WTC11 (cell line): ENCODE data around the gene PARVB. TPM values are rescaled to one million over a fixed set of nuclear protein-coding genes. Genes with fewer than 3 reads are reported as not detected.

Experiments used
- ATAC-seq: fragments of 200-7000 bp; cut with Tn5 transposase; 2 replicates; pipeline ENCODE4 v1.10.0; 2021; ENCODE audit warnings: mild to moderate bottlenecking, moderate library complexity
- CTCF ChIA-PET: fragments of 300-600 bp; sonication (Branson Sonifier 250); formaldehyde crosslinking; loops from one replicate; lab custom pipeline; 2021; ENCODE audit warnings: antibody characterized with exemption; lab: Charles Lee
- POLR2A ChIA-PET: fragments of 350-600 bp; sonication (Branson Sonifier 250); formaldehyde crosslinking; loops from one replicate; lab custom pipeline; 2021; ENCODE audit warnings: antibody characterized with exemption; lab: Charles Lee
- DNase-seq: peaks from one replicate; pipeline ENCODE4 v3.0.0; 2021; ENCODE audit warnings: low spot score
- H3K27ac Mint-ChIP-seq: 2 replicates; pipeline ENCODE4 v1.8.0; 2021; ENCODE audit warnings: mixed read lengths
- H3K27me3 Mint-ChIP-seq: 2 replicates; pipeline ENCODE4 v1.8.0; 2021; ENCODE audit warnings: low read depth, mild to moderate bottlenecking, moderate library complexity, mixed read lengths
- H3K36me3 Mint-ChIP-seq: 2 replicates; pipeline ENCODE4 v1.8.0; 2021; ENCODE audit warnings: mixed read lengths
- H3K4me1 Mint-ChIP-seq: 2 replicates; pipeline ENCODE4 v1.8.0; 2022; ENCODE audit warnings: mixed read lengths
- H3K4me3 Mint-ChIP-seq: 2 replicates; pipeline ENCODE4 v1.8.0; 2021; ENCODE audit warnings: mild to moderate bottlenecking, moderate library complexity, mixed read lengths
- H3K9me3 Mint-ChIP-seq: 2 replicates; pipeline ENCODE4 v1.8.0; 2021; ENCODE audit warnings: mixed read lengths
- AR ChIP-seq: fragments of 250-450 bp; sonication (Bioruptor Pico); IDR thresholded peaks from 2 replicates; pipeline ENCODE4 v1.9.0; 2021; ENCODE audit warnings: mild to moderate bottlenecking
- ATF3 ChIP-seq: sonication (generic); formaldehyde crosslinking; conservative IDR thresholded peaks from 2 replicates; pipeline ENCODE4 v1.8.1; 2022; ENCODE audit warnings: mild to moderate bottlenecking, missing genetic modification reagents
- ATF6 ChIP-seq: sonication (generic); formaldehyde crosslinking; IDR thresholded peaks from 2 replicates; pipeline ENCODE4 v1.8.1; 2023; ENCODE audit warnings: mild to moderate bottlenecking, missing genetic modification reagents
- E2F4 ChIP-seq: sonication (generic); formaldehyde crosslinking; IDR thresholded peaks from 2 replicates; pipeline ENCODE4 v1.8.1; 2022; ENCODE audit warnings: low read depth, mild to moderate bottlenecking, moderate library complexity, missing genetic modification reagents, borderline replicate concordance
- FOXK1 ChIP-seq: sonication (generic); formaldehyde crosslinking; IDR thresholded peaks from 2 replicates; pipeline ENCODE4 v1.8.0; 2022; ENCODE audit warnings: mild to moderate bottlenecking, moderate library complexity, missing genetic modification reagents
- GABPB1 ChIP-seq: sonication (generic); formaldehyde crosslinking; IDR thresholded peaks from 2 replicates; pipeline ENCODE4 v1.8.1; 2023; ENCODE audit warnings: mild to moderate bottlenecking, missing genetic modification reagents
- GRHL2 ChIP-seq: fragments of 250-450 bp; sonication (Bioruptor Pico); IDR thresholded peaks from 2 replicates; pipeline ENCODE4 v1.8.0; 2022; ENCODE audit warnings: mild to moderate bottlenecking, moderate library complexity; ENCODE audit not compliant: insufficient replicate concordance, severe bottlenecking
- HMGA2 ChIP-seq: fragments of 250-450 bp; sonication (Bioruptor Pico); IDR thresholded peaks from 2 replicates; pipeline ENCODE4 v1.4.0; 2021; ENCODE audit warnings: mild to moderate bottlenecking, moderate library complexity
- MLX ChIP-seq: sonication (generic); formaldehyde crosslinking; IDR thresholded peaks from 2 replicates; pipeline ENCODE4 v1.8.1; 2023; ENCODE audit warnings: mild to moderate bottlenecking, missing genetic modification reagents, moderate library complexity
- NFE2L1 ChIP-seq: sonication (generic); formaldehyde crosslinking; IDR thresholded peaks from 2 replicates; pipeline ENCODE4 v1.8.1; 2023; ENCODE audit warnings: missing genetic modification reagents
- PRRX2 ChIP-seq: fragments of 250-450 bp; sonication (Bioruptor Pico); IDR thresholded peaks from 2 replicates; pipeline ENCODE4 v1.8.0; 2021; ENCODE audit warnings: mild to moderate bottlenecking
- RELA ChIP-seq: sonication (generic); formaldehyde crosslinking; IDR thresholded peaks from 2 replicates; pipeline ENCODE4 v1.8.1; 2022; ENCODE audit warnings: missing genetic modification reagents, mild to moderate bottlenecking, borderline replicate concordance
- SP1 ChIP-seq: sonication (generic); formaldehyde crosslinking; conservative IDR thresholded peaks from 2 replicates; pipeline ENCODE4 v1.8.1; 2022; ENCODE audit warnings: missing genetic modification reagents
- ZNF396 ChIP-seq: fragments of 250-450 bp; sonication (Bioruptor Pico); IDR thresholded peaks from 2 replicates; pipeline ENCODE4 v1.8.0; 2021; ENCODE audit warnings: mild to moderate bottlenecking, moderate library complexity, borderline replicate concordance
- ZNF532 ChIP-seq: fragments of 250-450 bp; sonication (Bioruptor Pico); IDR thresholded peaks from 2 replicates; pipeline ENCODE4 v1.9.0; 2021; ENCODE audit warnings: mild to moderate bottlenecking, borderline replicate concordance
- total RNA-seq: library from RNA; stranded (reverse); gene quantifications from 3 replicates; pipeline ENCODE4 v1.2.3, GENCODE V29; 2021

PARVB gene
- total RNA-seq, 1 experiment from 2014 or later, result 3.3 TPM

GRCh38 chr22:43978558-43978957, 45.5 kb upstream of the PARVB start:
- Mint-ChIP-seq H3K4me3 (no peak overlapping the region), H3K36me3 (peaks cover 60% of the 10 kb centered on the region), H3K4me1 (no peaks in the 10 kb centered on the region), H3K27ac (no peak overlapping the region), H3K27me3 (no peaks in the 10 kb centered on the region), H3K9me3 (no peaks in the 10 kb centered on the region)
- CTCF ChIA-PET, result interaction anchor here (2.4 kb wide), 1 partner anchor 33 kb away, joined by 6 read pairs; no protein-coding TSS in a partner anchor
- POLR2A ChIA-PET, result no interaction called here
- ATAC-seq (no peak), DNase-seq (no peak)
- TF ChIP-seq ZNF396 (CRISPR knock-in tag), result no peak
- TF ChIP-seq HMGA2, result no peak
- TF ChIP-seq ATF6 (CRISPR knock-in tag), result no peak
- TF ChIP-seq SP1 (CRISPR knock-in tag), result no peak
- TF ChIP-seq AR (CRISPR knock-in tag), result no peak
- no peak for TF ChIP-seq FOXK1 (CRISPR knock-in tag)
- no peak for TF ChIP-seq RELA (CRISPR knock-in tag)
- TF ChIP-seq ZNF532 (CRISPR knock-in tag), result no peak
- TF ChIP-seq GABPB1, result no peak
- TF ChIP-seq NFE2L1 (CRISPR knock-in tag), result no peak
- TF ChIP-seq E2F4, result no peak
- TF ChIP-seq MLX, result no peak
- TF ChIP-seq PRRX2 (CRISPR knock-in tag), result no peak
- TF ChIP-seq ATF3, result no peak
- TF ChIP-seq GRHL2 (CRISPR knock-in tag), result no peak
